BE2C (cell line): ENCODE results near the gene KRT32.
"Not testable (repeated sequence)": the region's sequence is repeated elsewhere in the genome, so short reads cannot be mapped to it uniquely, and the experiment has no call there.

Experiments
- DNase-seq: peaks from one replicate; pipeline ENCODE4 v3.0.0-alpha.2; 2020
- H3K27me3 ChIP-seq: fragments of 250-450 bp; sonication (Bioruptor Pico); 2 replicates; pipeline ENCODE4 v1.5.1; 2020; ENCODE audit warnings: mild to moderate bottlenecking
- H3K36me3 ChIP-seq: fragments of 250-450 bp; sonication (Bioruptor Pico); 2 replicates; pipeline ENCODE4 v1.5.1; 2020; ENCODE audit warnings: mild to moderate bottlenecking
- H3K4me1 ChIP-seq: fragments of 250-450 bp; sonication (Bioruptor Pico); 2 replicates; pipeline ENCODE4 v1.5.1; 2020
- H3K4me3 ChIP-seq: 2 replicates; pipeline ENCODE4 v1.5.1; 2011; ENCODE audit warnings: low read depth, low read length
- H3K9me3 ChIP-seq: fragments of 250-450 bp; sonication (Bioruptor Pico); 2 replicates; pipeline ENCODE4 v1.5.1; 2020
- TF ChIP-seq, protein P1 (sequence below): IDR thresholded peaks from 2 replicates; pipeline ENCODE4 v1.5.1; 2012; ENCODE audit warnings: mild to moderate bottlenecking, low read depth, low read length

KRT32 gene

DNA sequence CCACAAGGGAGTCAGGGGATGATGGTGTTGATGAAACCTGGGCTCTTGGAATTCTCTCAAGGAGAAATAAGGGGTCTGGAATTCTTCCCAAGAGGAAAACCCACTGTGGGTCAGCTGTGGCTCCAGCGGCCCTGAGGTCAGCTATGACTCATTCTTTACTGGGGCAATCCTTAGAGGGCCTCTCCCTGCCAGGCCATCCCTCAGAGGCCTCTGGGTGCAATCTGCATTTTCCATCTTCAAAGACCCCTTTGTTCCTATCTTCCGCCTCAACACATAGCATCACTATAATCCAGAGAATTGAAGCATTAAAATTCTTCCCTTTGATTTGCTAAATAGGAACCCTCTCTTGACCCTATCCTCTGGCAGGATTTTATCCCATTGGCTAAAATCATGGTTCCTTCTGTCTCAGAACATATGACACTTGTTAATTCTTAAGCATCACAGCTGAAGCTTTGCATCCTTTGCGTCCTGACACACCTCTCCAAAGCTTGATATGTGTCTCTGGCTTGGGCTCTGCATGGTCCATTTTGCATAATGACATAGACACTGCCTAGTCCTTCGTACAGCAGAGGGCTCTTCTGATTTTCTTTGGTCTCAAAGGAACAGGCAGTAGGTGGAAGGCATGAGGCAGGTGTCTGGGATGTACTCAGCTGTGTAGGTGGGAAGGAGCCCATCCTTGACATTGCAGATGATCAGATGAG lies 38.4 kb downstream of the KRT32 start:
- Histone ChIP-seq H3K4me3 (no peak overlapping the region), H3K36me3 (no peaks in the 10 kb centered on the region), H3K27me3 (no peaks in the 10 kb centered on the region; the same call in 1 of the 2 replicates), H3K9me3 (no peaks in the 10 kb centered on the region), H3K4me1 (no peaks in the 10 kb centered on the region)
- TF ChIP-seq, protein P1, sequence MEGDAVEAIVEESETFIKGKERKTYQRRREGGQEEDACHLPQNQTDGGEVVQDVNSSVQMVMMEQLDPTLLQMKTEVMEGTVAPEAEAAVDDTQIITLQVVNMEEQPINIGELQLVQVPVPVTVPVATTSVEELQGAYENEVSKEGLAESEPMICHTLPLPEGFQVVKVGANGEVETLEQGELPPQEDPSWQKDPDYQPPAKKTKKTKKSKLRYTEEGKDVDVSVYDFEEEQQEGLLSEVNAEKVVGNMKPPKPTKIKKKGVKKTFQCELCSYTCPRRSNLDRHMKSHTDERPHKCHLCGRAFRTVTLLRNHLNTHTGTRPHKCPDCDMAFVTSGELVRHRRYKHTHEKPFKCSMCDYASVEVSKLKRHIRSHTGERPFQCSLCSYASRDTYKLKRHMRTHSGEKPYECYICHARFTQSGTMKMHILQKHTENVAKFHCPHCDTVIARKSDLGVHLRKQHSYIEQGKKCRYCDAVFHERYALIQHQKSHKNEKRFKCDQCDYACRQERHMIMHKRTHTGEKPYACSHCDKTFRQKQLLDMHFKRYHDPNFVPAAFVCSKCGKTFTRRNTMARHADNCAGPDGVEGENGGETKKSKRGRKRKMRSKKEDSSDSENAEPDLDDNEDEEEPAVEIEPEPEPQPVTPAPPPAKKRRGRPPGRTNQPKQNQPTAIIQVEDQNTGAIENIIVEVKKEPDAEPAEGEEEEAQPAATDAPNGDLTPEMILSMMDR, result no peak
- DNase-seq, result no peak

GRCh38 chr17:41424111-41424635 lies 43.0 kb downstream of the KRT32 start, which contains the start of gene KRT37:
TSS of gene KRT37 (minus strand) at chr17:41424585. CDS start at chr17:41424523, 62 bp downstream.
- no peak within 1 kb of the TSS for H3K4me3 ChIP-seq
- H3K4me1 ChIP-seq, result peaks cover 8% of the 10 kb centered on the region
- H3K9me3 ChIP-seq, result no peaks in the 10 kb centered on the region
- no peaks in the 10 kb centered on the region for H3K36me3 ChIP-seq
- no peaks in the 10 kb centered on the region for H3K27me3 ChIP-seq
- TF ChIP-seq, protein P1, result no peak
- no peak for DNase-seq

DNA sequence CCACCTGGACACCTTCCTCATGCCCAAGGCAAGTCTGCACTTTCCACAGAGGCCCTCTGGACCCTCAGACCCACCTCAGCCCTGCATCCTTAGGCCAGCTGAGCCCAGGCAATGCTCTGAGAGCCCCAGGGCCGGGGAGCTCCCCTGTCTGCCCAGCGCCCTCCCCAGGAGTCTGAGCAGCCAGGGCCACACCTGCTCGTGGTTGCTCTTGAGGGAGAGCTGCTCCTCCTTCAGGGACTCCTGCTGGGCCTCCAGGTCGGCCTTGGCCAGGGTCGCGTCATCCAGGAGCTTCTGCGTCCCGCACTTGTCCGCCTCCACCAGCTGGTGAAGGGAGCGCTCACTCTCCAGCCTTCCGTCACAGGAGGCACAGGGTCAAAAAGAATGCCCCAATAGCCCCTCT lies 44.6 kb downstream of the KRT32 start:
- H3K27me3 ChIP-seq, DNase-seq, H3K4me1 ChIP-seq, H3K9me3 ChIP-seq, H3K36me3 ChIP-seq, H3K4me3 ChIP-seq: not testable (repeated sequence)

DNA sequence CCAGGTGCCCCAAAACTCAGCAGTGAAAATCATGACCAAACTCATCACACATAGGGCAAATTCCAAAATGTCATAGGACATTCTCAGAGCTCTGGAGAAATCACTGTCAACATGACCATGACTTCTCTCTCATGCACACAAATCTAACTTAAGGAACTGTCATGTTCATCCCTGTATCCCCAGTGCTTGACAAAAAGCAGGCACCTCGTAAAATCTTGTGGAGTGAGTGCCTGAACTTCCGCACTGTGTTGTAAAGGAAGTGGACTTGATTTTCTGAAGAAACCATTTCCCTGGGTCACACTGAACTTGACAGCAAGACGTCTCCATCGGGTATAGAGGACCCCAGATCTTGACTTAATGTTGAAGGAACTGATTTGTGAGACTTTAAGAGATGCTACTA lies 45.6 kb downstream of the KRT32 start:
- TF ChIP-seq, protein P1, result no peak
- H3K9me3 ChIP-seq, result no peaks in the 10 kb centered on the region
- H3K4me3 ChIP-seq, result no peak overlapping the region
- DNase-seq, result no peak
- H3K27me3 ChIP-seq, result no peaks in the 10 kb centered on the region
- peaks cover 8% of the 10 kb centered on the region for H3K4me1 ChIP-seq
- no peaks in the 10 kb centered on the region for H3K36me3 ChIP-seq

DNA sequence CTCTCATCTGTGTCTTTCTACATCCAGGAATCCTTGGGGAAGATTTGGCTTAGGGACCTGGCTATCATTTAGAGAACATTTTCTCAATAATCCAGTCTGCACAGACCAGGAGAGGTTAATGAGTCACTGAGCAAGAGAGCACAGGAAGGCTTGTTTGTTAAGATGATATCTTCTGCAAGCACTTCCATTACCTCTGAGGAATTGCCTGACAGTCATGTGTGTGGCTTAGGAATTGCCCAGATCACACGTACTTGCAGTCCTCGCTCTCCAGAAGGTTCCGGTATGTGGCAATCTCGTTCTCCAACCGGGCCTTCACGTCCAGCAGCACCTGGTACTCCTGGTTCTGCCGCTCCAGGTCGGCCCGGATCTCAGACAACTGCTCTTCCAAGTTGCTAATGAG lies 46.1 kb downstream of the KRT32 start:
- TF ChIP-seq, protein P1, result no peak
- Histone ChIP-seq H3K9me3 (no peaks in the 10 kb centered on the region), H3K4me1 (peaks cover 8% of the 10 kb centered on the region), H3K27me3 (no peaks in the 10 kb centered on the region), H3K4me3 (no peak overlapping the region), H3K36me3 (no peaks in the 10 kb centered on the region)
- DNase-seq, result no peak

GRCh38 chr17:41420134-41420533 lies 47.1 kb downstream of the KRT32 start:
- Histone ChIP-seq H3K27me3 (no peaks in the 10 kb centered on the region), H3K4me1 (peaks cover 8% of the 10 kb centered on the region), H3K4me3 (no peak overlapping the region), H3K9me3 (no peaks in the 10 kb centered on the region), H3K36me3 (no peaks in the 10 kb centered on the region)
- DNase-seq, result no peak
- TF ChIP-seq, protein P1, result no peak
